HG02642 (cell line): ENCODE measurements around the gene MYOD1.

Source experiments
- ATAC-seq: cut with Tn5 transposase; IDR thresholded peaks from one replicate; pipeline ENCODE4 v1.9.1; 2021; ENCODE audit warnings: mild to moderate bottlenecking; ENCODE audit not compliant: unreplicated experiment, poor library complexity

The MYOD1 gene

GRCh38 chr11:17699147-17700114 lies 19.9 kb upstream of the MYOD1 start:
- ATAC-seq = no peak

DNA sequence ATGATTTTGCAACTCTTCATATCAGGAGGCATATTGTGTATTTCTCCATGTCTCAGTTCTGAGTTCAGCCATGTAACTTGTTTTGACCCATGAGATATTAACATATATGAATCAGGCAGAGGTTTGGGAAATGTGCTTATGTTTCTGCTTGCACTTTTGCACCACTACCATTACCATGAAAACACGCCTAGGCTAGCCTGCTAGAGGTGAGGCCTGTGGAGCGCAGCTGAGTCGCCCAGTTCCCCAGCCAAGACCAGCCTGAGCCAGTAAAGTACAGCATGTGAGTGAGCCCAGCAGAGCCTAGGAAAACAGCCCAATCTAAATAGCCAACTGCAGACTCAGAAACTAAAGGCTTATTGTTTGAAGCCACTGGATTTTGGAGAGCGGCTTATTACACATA lies 18.4 kb upstream of the MYOD1 start:
- no peak for ATAC-seq

- no peak for ATAC-seq
Measured at GRCh38 chr11:17702876-17703275, 16.5 kb upstream of the MYOD1 start.

DNA sequence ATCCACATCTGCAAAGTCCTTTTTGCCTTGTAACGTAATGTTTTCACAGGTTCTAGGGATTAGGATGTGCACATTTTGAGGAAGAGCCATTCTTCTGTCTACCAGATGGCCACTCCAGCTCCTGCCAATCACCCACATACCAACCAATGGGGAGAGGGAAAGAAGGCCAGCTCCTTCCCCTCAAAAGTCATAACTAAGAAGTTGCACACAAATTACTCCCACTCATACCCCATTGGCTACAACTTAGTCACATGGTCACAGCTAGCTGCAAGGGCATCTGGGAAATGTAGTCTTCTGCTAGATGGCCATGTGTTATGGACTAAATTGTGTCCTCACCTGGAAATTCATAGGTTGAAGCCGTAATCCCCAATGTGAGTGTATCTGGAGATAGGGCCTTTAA lies 15.4 kb upstream of the MYOD1 start:
- peak; percentile 61 for ATAC-seq

GRCh38 chr11:17707830-17708229 lies 11.5 kb upstream of the MYOD1 start:
- ATAC-seq = no peak

DNA sequence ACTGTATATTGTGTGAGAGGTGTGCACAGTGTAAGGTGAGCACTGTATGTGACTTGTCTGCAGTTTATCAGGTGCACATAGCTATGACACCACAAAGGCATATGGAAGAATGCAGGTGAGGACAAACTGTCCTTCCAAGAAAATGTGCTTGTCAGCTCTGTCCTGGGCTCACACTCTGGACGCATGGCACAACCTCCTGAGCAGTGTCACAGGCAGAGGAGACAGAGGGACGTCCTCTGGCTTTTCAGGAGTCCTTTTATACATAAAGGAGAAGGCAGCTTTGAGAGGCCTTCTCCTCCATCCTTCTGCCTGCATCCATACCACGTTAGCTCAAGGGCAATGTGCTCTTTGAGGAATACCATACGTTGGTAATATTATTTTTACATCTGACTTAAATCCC lies 7.5 kb upstream of the MYOD1 start:
- no peak for ATAC-seq

DNA sequence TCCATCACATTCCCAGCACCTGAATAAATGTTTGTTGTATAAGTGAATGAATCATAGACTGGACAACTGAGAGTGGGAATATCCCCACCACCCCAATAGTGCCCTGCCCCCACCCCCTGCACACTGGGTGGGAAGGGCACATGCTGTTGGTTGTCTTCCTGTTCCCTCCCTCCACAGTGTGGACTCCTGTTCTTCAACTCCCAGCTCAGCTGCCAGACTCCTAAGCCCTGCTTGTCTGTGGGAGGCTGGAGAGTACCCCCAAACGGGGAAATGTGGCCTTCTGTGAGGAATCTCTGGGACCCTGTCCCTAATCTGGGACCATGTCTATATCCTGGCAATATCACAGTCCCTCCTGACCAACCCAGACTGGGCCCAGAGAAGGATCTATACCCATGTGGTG lies 5.5 kb upstream of the MYOD1 start:
- no peak for ATAC-seq

DNA sequence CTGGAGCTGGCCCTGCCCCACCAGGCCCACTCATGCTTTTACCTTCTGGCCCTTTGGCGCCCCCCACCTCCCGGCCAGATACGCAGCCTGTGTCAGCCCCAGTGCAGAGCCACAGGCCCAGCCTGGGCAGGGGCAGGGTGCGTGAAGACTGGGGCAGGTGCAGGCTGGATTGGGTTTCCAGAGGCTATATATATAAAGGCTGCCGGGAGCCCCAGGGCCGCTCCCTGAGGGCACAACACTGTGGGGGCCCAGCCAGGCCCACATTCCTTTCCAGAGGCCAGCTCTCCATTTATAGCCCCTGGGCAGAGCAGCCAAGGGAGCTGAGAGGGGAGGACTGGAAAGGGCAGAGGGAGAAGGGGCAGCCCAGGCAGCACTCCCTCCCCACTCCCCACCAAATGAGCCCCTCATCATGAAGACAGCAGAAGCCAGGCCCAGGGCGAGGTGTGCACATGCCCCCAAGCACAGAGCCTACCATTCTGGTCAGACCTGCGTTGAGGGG lies 5.0 kb upstream of the MYOD1 start:
- ATAC-seq = no peak

DNA sequence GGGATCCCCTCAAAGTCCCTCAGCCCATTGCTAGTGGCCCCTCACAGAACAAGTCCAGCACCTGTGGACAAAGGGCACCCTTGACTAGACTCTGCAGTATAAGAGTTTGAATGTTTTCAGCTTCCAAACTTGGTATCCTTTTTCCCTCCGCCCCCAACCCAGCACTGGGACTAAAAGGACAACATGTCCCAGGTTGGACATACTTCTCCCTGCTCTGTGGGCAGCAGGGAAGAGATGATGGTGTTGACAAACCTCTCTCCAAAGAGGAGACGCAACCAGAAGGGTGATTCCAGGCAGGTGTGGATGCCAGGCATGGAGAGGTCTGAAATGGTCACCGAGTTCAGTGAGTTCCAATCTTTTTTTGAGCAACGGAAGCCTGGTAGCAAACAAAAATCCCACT lies 4.5 kb upstream of the MYOD1 start:
- ATAC-seq = no peak

DNA sequence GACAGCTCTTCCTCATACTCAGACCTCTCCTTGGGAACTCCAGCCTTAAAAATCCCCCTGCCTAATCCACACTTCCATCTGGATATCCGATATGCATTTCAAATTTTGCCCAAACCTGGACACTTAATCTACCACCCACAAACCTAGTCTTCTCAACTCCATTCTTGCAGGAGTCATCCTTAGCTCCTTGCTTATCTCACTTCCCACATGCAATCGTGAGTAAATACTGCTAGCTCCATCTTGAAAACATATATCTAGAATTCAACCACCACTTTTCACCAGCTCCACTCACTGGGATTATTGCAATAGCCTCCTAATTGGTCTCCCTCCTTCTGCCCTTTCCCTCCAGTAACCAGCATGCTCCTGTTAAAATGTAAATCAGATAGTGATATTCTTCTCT lies 2.6 kb upstream of the MYOD1 start:
- ATAC-seq = no peak

GRCh38 chr11:17718015-17718414 lies 1.4 kb upstream of the MYOD1 start:
- no peak for ATAC-seq

DNA sequence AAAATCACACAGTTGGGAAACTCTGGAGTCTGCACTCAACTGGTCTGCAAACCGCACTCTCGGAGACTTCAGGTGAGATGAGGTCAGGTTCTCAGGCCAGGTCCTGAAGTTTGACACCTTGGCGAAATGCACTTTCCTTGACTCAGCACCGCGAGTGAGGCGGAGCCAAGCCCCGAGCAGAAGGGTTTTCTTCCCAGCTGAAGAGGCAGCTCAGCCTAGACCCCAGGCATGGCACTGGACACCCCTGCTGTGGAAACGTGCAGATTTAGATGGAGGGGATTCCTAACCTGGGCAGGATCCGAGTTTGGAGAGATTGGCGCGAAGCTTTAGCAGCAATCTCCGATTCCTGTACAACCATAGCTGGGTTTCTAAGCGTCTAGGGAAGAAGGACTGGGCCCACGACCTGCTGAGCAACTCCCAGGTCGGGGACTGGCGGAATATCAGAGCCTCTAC lies 835 bp upstream of the MYOD1 start:
- no peak for ATAC-seq

- no peak for ATAC-seq
Measured at GRCh38 chr11:17719938-17720795, 796 bp downstream of the MYOD1 start.

DNA sequence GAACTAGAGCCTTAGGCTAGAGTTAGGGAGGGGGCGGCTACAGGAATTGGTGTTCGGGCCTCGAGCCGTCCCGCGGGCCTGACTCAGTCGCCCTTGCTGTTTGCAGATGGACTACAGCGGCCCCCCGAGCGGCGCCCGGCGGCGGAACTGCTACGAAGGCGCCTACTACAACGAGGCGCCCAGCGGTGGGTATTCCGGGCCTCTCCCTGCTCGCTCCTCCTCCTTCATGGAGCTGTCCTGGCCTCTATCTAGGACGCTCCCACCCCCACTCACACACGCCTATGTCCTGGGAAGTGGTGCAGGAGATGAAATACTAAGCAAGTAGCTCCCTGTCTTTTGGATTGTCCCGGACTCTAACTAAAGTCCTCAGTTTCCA lies 1.4 kb downstream of the MYOD1 start:
- no peak for ATAC-seq

- ATAC-seq = no peak
Measured at GRCh38 chr11:17721242-17721999, 2.0 kb downstream of the MYOD1 start.

- ATAC-seq = no peak
Measured at GRCh38 chr11:17722000-17722643, 2.8 kb downstream of the MYOD1 start.

DNA sequence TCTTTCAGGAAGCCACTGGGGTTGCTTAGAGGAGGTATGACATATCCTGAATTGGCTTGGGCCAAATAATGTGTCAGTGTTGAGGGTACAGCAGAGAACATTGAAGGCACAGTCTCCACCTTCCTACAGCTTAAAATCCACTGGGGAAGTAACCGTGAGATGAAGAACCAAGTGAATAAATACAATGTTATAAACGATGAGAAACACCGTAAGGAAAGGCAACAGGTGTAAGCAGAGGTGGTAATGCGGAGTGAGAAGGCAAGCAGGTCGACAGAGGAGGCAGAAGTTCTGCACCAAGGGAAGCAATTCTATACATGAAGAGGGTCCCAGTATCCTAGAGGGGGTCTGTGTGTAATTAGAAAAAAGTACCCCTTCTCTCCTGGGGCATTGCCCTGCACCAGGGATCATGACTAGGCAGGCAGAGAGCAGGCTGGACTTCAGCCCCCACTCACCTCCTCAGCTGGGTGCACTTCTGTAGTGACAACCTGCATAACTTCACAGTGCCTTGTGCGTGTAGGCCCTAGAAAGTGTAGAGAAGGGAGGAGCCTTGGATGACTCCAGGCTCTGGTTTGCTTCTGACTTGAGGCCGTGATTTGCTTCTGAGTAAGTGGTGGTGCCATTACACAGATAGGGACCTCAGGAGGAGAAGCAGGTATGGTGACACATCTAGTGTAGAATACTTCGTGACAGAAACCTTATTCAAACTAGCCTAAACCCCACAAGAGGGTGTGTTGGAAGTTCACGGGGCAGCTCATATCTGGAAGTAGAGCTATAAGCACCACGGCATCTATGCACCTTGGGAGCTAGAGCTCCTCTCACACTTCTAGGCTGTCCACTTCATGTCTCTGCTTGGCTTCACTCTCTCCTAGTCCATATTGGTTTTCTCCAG lies 4.9 kb downstream of the MYOD1 start:
- no peak for ATAC-seq

DNA sequence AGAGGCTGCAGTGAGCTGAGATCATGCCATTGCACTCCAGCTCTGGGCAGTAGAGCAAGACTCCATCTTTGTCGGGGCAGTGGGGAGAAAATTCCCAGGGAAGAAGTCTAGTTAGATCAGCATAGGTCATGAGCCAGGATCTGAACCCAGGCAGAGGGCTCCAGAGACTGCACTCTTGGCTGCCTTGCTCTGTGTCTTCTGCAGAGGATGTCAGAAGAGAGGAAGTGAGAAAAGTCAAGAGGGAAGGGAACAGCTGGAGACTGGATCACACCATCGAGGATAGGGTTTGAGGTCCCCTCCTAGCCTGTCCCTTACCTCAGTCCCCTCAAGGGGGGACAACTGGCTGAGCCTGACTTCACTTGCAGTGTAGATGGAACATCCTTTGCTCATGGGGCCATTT lies 5.8 kb downstream of the MYOD1 start:
- ATAC-seq = no peak

DNA sequence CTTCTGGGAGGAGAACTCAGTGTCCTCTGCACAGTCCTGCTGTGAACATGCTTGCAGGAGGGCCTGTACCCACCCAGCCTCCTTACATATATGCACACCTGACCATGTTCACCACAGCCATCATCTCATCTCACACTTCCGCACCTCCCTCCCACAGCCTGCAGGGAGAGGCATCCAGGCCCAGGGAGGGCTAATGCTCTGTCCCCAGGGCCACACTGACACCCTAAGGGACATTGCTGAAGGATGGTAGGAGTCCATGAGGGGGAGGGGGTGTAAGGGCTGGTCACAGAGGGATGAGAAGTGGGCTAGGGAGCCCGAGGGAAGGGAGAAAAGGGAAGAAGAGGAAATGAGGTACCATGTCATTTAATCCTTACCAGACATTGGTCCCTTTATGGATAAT lies 10.8 kb downstream of the MYOD1 start:
- ATAC-seq = no peak
